Measurements from ENCODE around the gene OCRL. TPM values are rescaled to one million over a fixed set of nuclear protein-coding genes. Genes with fewer than 3 reads are reported as not detected.

OCRL gene
- total RNA-seq, 4 donors from 2014 or later = 24.3 to 35.6 (median 26.6) TPM

DNA sequence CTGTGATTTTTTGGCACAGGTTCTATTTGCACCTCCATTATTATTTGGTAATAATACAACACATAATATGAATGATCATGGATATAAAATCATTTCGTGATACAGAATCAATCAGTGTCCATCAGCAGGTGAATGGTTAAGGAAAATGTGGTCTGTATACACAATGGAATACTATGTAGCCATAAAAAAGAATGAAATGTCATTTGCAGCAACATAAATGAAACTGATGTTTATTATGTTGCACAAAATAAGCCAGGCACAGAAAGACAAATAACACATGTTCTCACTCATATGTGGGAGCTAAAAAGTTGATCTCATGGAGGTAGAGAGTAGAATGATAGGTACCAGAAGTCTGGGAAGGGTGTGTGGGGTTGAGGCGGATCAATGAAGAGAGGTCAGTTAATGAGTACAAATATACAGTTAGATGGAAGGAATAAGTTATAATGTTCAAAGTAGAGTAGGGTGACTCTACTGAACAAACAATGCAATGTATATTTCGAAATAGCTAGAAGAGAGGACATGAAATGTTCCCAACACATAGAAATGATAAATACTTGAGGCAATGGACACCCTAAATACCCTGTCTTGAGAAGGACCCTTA is 15.7 kb upstream of the OCRL start:
- no peaks in the 10 kb centered on the region for H3K27me3 ChIP-seq
- no peak for DNase-seq
- no peaks in the 10 kb centered on the region for H3K9me3 ChIP-seq
- H3K4me1 ChIP-seq = no peaks in the 10 kb centered on the region
- no peak for TF ChIP-seq POLR2A (IDR thresholded peaks at IDR 0.05)
- TF ChIP-seq, protein P1, sequence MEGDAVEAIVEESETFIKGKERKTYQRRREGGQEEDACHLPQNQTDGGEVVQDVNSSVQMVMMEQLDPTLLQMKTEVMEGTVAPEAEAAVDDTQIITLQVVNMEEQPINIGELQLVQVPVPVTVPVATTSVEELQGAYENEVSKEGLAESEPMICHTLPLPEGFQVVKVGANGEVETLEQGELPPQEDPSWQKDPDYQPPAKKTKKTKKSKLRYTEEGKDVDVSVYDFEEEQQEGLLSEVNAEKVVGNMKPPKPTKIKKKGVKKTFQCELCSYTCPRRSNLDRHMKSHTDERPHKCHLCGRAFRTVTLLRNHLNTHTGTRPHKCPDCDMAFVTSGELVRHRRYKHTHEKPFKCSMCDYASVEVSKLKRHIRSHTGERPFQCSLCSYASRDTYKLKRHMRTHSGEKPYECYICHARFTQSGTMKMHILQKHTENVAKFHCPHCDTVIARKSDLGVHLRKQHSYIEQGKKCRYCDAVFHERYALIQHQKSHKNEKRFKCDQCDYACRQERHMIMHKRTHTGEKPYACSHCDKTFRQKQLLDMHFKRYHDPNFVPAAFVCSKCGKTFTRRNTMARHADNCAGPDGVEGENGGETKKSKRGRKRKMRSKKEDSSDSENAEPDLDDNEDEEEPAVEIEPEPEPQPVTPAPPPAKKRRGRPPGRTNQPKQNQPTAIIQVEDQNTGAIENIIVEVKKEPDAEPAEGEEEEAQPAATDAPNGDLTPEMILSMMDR (IDR thresholded peaks at IDR 0.05) = no peak
- intact Hi-C loops (cut with DNase I) = no loop called here
- no peak overlapping the region for H3K4me3 ChIP-seq (replicated peaks in 1 of 3)
- WGBS, 2 donors = 96% methylated on average over 3 of the region's 3 CpGs
- H3K27ac ChIP-seq = no peak overlapping the region
- no peaks in the 10 kb centered on the region for H3K36me3 ChIP-seq

DNA sequence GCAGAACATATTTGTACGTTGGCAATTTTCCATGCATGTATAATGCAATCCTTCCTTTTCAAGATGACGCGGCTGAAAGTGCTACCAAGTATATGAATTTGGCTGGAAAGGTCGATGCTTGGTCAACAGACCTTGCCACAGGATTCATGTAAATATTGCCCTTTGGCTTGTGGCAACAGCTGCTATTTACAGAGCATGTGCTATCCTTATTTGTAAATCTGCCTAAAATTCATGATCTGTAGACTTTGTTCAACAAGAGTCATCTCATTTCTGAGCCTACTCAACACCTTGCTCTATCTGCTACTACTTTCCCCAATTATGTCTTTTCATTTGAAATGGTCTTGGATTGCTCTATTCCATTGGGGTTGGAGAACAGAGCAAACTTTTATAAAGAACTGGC is 14.9 kb upstream of the OCRL start:
- Histone ChIP-seq H3K9me3 (no peaks in the 10 kb centered on the region), H3K27me3 (no peaks in the 10 kb centered on the region), H3K27ac (no peak overlapping the region), H3K36me3 (no peaks in the 10 kb centered on the region), H3K4me3 (replicated peaks in 1 of 3) (no peak overlapping the region), H3K4me1 (peaks cover 0 to under 1% of the 10 kb centered on the region in 2 donors)
- TF ChIP-seq, protein P1 (IDR thresholded peaks at IDR 0.05) = no peak
- TF ChIP-seq POLR2A (IDR thresholded peaks at IDR 0.05) = no peak
- no peak for DNase-seq
- intact Hi-C loops (cut with DNase I) = no loop called here
- 57 to 59% methylated on average over 4 of the region's 4 CpGs for WGBS, 2 donors

DNA sequence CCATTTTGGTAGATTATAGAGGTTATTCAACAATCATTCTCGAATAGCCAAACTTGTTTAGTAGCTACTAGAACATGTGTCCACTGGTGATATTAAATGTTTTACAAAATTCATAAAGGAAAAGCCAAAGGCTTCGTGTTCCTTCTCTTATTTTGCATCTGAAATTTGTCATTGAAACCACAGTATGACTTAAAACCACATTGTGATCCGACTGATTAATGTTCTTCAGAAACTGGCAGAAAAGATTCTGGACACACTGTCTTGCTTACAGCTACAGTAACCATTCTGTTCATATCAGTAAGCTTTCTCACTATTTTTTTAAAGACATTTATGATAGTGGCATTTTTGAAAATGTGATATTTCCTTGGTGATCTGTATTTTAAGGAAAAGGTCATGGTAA is 14.2 kb upstream of the OCRL start:
- Histone ChIP-seq H3K4me1 (peaks cover 5 to 6% of the 10 kb centered on the region in 2 donors), H3K27me3 (no peaks in the 10 kb centered on the region), H3K36me3 (no peaks in the 10 kb centered on the region), H3K4me3 (replicated peaks in 1 of 3) (no peak overlapping the region), H3K27ac (no peak overlapping the region), H3K9me3 (no peaks in the 10 kb centered on the region)
- no peak for DNase-seq
- 77 to 82% methylated on average over 3 of the region's 3 CpGs for WGBS, 2 donors
- TF ChIP-seq POLR2A (IDR thresholded peaks at IDR 0.05) = no peak
- TF ChIP-seq, protein P1 (IDR thresholded peaks at IDR 0.05) = no peak
- intact Hi-C loops (cut with DNase I) = no loop called here

DNA sequence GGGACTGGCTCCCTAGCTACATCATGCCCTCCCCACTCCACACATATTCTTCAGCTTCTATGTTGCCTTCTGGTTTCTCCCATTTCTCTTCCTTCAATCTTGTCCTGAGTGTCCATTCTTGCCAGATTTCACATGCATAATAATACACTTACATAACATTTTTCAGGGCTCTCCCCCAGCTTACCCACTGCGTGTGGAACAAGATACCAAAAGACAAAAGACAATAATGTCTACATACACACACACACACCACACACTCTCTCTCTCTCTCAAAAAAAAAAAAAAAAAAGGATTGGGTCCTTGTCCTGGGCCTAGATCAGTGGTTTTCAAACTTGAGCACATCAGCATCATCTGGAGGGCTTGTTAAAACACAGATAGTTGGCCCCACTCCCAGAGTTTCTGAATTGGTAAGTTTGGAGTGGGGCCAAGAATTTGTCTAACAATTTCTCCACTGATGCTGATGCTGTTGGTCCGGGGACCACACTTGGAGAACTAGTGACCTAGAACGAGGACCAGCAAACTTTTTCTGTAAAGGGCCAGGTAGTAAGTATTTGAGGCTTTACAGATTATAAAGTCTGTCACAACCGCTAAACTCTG is 10.3 kb upstream of the OCRL start:
- 16 to 37% methylated on average over 3 to 4 of the region's 4 CpGs for WGBS, 2 donors
- Histone ChIP-seq H3K27ac (peak overlapping the region; percentile 32 to 62 (median 36)), H3K4me3 (replicated peaks in 1 of 3) (no peak overlapping the region), H3K9me3 (no peaks in the 10 kb centered on the region), H3K27me3 (no peaks in the 10 kb centered on the region), H3K36me3 (no peaks in the 10 kb centered on the region), H3K4me1 (peaks cover 6 to 8% of the 10 kb centered on the region in 2 donors)
- peak; percentile 68 to 69 for DNase-seq
- intact Hi-C loops (cut with DNase I) = no loop called here
- TF ChIP-seq, protein P1 (IDR thresholded peaks at IDR 0.05) = no peak
- no peak for TF ChIP-seq POLR2A (IDR thresholded peaks at IDR 0.05)

DNA sequence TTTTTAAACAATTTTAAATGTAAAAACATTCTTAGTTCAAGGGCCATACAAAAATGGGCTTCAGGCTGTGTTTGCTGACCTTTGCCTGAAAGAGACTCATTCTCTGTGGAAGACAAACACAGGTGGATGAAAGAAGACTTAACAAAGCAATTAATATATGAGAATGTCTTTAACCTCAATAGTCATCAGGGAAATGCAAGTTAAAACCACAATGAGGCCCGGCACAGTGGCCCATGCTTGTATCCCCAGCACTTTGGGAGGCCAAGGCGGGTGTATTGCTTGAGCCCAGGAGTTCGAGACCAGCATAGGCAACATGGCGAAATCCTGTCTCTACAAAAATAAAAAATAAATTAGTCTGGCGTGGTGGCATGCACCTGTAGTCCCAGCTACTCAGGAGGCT is 9.6 kb upstream of the OCRL start:
- no peak overlapping the region for H3K4me3 ChIP-seq (replicated peaks in 1 of 3)
- intact Hi-C loops (cut with DNase I) = no loop called here
- no peaks in the 10 kb centered on the region for H3K36me3 ChIP-seq
- H3K9me3 ChIP-seq = no peaks in the 10 kb centered on the region
- WGBS, 2 donors = 70 to 82% methylated on average over 5 of the region's 5 CpGs
- H3K27me3 ChIP-seq = no peaks in the 10 kb centered on the region
- no peak for TF ChIP-seq POLR2A (IDR thresholded peaks at IDR 0.05)
- TF ChIP-seq, protein P1 (IDR thresholded peaks at IDR 0.05) = no peak
- no peak for DNase-seq
- peak overlapping the region; percentile 41 to 62 (median 54) for H3K27ac ChIP-seq
- peaks cover 6 to 8% of the 10 kb centered on the region in 2 donors for H3K4me1 ChIP-seq

Measured in thyroid gland (tissue), 4 donors.